ENCODE measurements around the gene PRPF40B. TPM values are rescaled to one million over a fixed set of nuclear protein-coding genes. Genes with fewer than 3 reads are reported as not detected.

The PRPF40B gene
- total RNA-seq, 2 donors from 2014 or later: 21.9 to 31.4 TPM

DNA sequence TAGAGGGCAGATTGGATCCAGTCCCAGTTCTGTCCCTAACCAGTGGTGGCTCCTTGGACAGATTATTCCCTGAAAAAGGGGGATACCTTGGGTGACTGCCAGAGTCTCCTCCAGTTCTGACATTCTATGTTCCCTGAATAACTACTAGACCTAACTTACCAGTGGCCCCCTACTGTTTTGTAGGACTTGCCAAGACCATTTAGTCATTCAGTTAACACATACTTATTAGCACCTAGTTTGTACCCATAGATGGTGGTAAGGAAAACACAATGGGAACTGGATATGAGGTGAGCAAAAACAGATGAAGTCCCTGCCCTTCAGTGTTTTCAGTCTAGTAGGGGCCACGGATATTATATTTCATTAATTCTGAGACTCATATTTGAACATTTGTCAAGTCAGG, 3.5 kb downstream of the PRPF40B start:
- H3K4me1 ChIP-seq (ENCODE audit: control insufficient read depth in 1 of 2, low read depth in 2 of 2): peaks cover 12 to 19% of the 10 kb centered on the region in 2 donors
- H3K27ac ChIP-seq: no peak overlapping the region
- no peaks in the 10 kb centered on the region for H3K36me3 ChIP-seq
- H3K4me3 ChIP-seq: no peak overlapping the region
- ATAC-seq (ENCODE audit: insufficient number of reproducible peaks, low FRiP score, low read depth): no peak
- H3K27me3 ChIP-seq (replicated peaks; ENCODE audit: insufficient read depth): no peaks in the 10 kb centered on the region
- H3K9me3 ChIP-seq: no peaks in the 10 kb centered on the region
- TF ChIP-seq CTCF (IDR thresholded peaks at IDR 0.05): no peak
- no peak for DNase-seq (ENCODE audit: low spot score)

DNA sequence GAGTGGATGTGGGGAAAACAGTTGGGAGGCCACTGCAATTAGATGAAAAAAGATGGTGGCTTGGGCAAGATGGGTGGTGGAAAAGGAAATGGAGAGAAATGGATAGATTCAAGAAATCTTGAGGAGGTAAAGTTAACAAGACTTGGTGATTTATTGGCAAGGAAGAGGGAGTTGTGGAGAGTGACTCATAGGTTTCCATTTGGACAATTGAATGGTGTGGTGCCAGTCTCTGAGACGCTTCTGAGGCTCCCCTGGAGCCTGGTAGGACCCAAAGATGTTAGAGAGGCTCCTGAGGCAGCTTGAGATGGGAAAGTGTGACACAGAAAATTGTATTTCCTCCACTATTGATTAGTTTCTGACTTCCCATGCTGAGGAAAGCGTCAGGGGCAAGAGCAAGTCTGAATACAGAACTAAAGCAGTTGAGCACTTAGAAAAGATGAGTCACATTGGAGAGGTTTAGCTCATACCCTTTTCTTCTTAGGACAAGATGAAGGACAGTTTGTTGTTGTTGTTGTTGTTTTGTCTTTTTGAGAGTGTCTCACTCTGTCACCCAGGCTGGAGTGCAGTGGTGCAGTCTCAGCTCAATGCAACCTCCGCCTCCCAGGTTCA, 4.5 kb downstream of the PRPF40B start:
- Histone ChIP-seq H3K4me1 (ENCODE audit: control insufficient read depth in 1 of 2, low read depth in 2 of 2) (peaks cover 4 to 9% of the 10 kb centered on the region in 2 donors), H3K9me3 (no peaks in the 10 kb centered on the region), H3K4me3 (no peak overlapping the region), H3K27me3 (replicated peaks; ENCODE audit: insufficient read depth) (no peaks in the 10 kb centered on the region), H3K36me3 (peaks cover 7% of the 10 kb centered on the region), H3K27ac (no peak overlapping the region)
- ATAC-seq (ENCODE audit: insufficient number of reproducible peaks, low FRiP score, low read depth) (no peak), DNase-seq (ENCODE audit: low spot score) (no peak)
- no peak for TF ChIP-seq CTCF (IDR thresholded peaks at IDR 0.05)

- Histone ChIP-seq H3K9me3 (no peaks in the 10 kb centered on the region), H3K4me1 (ENCODE audit: control insufficient read depth in 1 of 2, low read depth in 2 of 2) (no peaks in the 10 kb centered on the region), H3K27me3 (replicated peaks; ENCODE audit: insufficient read depth) (no peaks in the 10 kb centered on the region), H3K4me3 (no peak overlapping the region), H3K27ac (no peak overlapping the region), H3K36me3 (peaks cover 27% of the 10 kb centered on the region)
- DNase-seq (ENCODE audit: low spot score): no peak
- TF ChIP-seq CTCF (IDR thresholded peaks at IDR 0.05): no peak
- ATAC-seq (ENCODE audit: insufficient number of reproducible peaks, low FRiP score, low read depth): no peak
Observed at GRCh38 chr12:49631336-49631907, 8.1 kb downstream of the PRPF40B start.

DNA sequence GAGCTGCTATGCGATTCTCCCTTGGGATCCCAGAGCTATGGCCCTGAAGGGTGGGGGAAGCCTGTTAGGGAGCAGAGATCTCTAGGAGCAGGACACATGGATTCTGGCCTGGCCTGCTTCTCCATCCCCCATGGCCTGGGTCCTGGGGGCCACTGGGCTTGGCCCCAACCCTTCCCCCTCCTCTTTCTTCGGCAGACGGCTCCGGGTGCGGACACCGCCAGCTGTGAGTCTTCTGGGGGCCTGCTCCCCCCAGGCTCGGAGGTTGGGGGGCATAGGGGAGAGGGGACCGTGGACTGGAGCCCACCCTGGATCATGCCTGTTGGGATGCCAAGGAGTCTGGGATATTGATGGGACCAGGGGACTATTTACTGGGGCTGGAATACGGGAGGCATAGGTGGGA, 9.0 kb downstream of the PRPF40B start:
- TF ChIP-seq CTCF (IDR thresholded peaks at IDR 0.05): no peak
- H3K4me3 ChIP-seq: no peak overlapping the region
- DNase-seq (ENCODE audit: low spot score): no peak
- no peaks in the 10 kb centered on the region for H3K4me1 ChIP-seq (ENCODE audit: control insufficient read depth in 1 of 2, low read depth in 2 of 2)
- no peaks in the 10 kb centered on the region for H3K9me3 ChIP-seq
- H3K27ac ChIP-seq: no peak overlapping the region
- no peaks in the 10 kb centered on the region for H3K27me3 ChIP-seq (replicated peaks; ENCODE audit: insufficient read depth)
- peaks cover 28% of the 10 kb centered on the region for H3K36me3 ChIP-seq
- ATAC-seq (ENCODE audit: insufficient number of reproducible peaks, low FRiP score, low read depth): no peak

DNA sequence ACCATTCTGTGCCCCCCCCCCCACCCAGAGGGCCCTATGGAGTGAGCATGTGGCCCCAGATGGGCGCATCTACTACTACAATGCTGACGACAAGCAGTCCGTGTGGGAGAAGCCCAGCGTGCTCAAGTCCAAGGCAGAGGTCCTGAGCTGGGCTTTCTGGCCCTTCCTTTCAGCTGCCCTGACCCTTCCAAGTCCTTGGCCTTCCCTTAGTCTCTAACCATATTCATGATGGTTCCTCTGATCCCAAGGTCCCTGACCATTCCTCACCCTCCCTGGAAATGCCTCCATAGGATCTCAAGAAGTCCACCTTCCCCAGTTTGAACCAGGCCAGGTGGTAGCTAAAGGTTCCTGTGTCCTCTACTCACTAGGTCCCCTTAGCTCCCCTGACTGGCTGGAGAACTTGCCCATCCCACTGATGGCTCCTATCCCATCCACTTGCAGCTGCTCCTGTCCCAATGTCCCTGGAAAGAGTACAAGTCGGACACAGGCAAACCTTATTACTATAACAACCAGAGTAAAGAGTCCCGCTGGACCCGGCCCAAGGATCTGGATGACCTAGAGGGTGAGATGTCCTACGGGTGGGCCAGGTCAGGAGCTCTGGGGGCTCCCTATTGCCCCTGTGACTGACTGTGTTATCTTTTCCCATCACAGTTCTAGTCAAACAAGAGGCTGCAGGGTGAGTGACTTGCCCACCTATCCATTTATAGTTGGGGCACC, 9.8 kb downstream of the PRPF40B start:
- no peak for TF ChIP-seq CTCF (IDR thresholded peaks at IDR 0.05)
- Histone ChIP-seq H3K36me3 (peaks cover 36% of the 10 kb centered on the region), H3K27ac (no peak overlapping the region), H3K9me3 (no peaks in the 10 kb centered on the region), H3K27me3 (replicated peaks; ENCODE audit: insufficient read depth) (no peaks in the 10 kb centered on the region), H3K4me3 (no peak overlapping the region), H3K4me1 (ENCODE audit: control insufficient read depth in 1 of 2, low read depth in 2 of 2) (no peaks in the 10 kb centered on the region)
- no peak for DNase-seq (ENCODE audit: low spot score)
- ATAC-seq (ENCODE audit: insufficient number of reproducible peaks, low FRiP score, low read depth): no peak
